GM18909 (cell line): ENCODE measurements around the gene PAQR6.
A peak's percentile ranks its signal among the peaks of the same experiment; 100 is the strongest.
"Not testable (repeated sequence)": the region's sequence is repeated elsewhere in the genome, so short reads cannot be mapped to it uniquely, and the experiment has no call there.

ENCODE experiments used
- ATAC-seq: cut with Tn5 transposase; IDR thresholded peaks from one replicate; pipeline ENCODE4 v1.9.1; 2021; ENCODE audit warnings: mild to moderate bottlenecking; ENCODE audit not compliant: unreplicated experiment, poor library complexity

PAQR6 gene

DNA sequence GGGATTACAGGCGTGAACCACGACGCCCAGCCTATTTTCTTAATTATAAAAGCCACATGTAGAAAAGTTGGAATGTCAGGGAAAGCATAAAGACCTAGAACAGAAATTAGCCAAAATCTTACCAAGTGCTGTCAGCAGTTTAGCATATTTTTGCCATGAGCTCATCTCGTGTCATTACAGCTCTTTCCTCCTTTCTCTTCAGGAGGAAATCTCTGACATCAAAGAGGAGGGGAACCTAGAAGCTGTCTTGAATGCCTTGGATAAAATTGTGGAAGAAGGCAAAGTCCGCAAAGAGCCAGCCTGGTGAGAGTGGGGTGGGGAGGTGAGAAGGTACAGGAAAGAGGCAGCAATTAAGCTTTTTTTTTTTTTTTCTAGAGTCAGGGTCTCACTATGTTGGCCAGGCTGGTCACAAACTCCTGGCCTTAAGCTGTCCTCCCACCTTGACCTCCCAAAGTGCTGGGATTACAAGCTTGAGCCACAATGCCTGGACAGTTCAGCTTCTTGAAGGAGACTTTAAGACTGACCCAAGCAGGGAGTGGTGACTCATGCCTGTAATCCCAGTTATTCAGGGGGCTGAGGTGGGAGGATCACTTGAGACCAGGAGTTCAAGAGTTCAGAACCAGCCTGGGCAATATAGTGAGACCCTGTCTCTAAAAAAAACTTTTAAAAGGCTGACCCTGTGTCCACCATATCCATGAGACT, 14.3 kb downstream of the PAQR6 start:
- no peak for ATAC-seq

GRCh38 chr1:156232201-156232894, 15.5 kb downstream of the PAQR6 start:
- no peak for ATAC-seq

DNA sequence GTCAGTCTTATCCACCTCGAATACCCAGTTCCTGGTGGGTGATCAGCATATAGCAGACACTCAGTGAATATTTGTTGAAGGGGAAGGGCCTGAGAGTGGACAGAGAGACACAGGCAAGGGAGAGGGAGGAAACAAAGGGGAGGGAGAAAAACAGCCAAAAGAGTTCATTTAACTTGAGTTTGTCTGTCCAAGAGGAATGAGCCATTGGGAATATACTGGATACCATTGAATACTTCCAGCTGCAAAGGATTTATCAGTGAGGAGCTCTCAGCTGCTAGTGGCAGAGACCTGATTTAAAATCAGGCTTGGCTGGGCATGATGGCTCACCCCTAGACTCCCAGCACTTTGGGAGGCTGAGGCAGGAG, 17.4 kb downstream of the PAQR6 start:
- no peak for ATAC-seq

- ATAC-seq, result no peak
These were observed 17.9 kb downstream of the PAQR6 start for GRCh38 chr1:156229809-156230472.

DNA sequence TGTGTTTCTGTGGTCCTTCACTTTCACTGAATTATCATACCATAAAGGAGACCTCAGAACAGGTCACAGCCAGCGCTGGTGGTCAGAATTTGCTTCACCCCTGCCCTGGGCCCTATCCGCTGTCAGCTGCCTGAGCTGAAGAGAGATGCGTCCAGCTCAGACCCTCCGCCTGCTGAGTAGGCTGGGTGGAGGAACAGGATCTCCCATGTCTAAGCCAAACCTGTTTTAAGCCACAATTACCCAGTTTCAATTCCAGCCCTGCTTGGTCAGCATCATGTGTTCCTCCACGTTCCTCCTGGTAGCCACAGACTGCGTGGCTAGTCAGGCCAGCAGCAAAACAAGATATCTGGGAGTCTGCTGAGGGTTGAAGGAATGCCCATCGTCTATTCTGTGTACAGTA, 19.4 kb downstream of the PAQR6 start:
- ATAC-seq, result no peak

- ATAC-seq, result no peak
These were observed 21.1 kb downstream of the PAQR6 start for GRCh38 chr1:156226782-156227181.

- peak; percentile 61 for ATAC-seq
These were observed 21.7 kb downstream of the PAQR6 start for GRCh38 chr1:156226116-156226538.

- peak; percentile 1 for ATAC-seq
These were observed 22.2 kb downstream of the PAQR6 start for GRCh38 chr1:156225677-156226014.

GRCh38 chr1:156221986-156222692, 25.7 kb downstream of the PAQR6 start:
- ATAC-seq, result no peak

GRCh38 chr1:156220226-156220625, 27.6 kb downstream of the PAQR6 start:
- ATAC-seq, result no peak

DNA sequence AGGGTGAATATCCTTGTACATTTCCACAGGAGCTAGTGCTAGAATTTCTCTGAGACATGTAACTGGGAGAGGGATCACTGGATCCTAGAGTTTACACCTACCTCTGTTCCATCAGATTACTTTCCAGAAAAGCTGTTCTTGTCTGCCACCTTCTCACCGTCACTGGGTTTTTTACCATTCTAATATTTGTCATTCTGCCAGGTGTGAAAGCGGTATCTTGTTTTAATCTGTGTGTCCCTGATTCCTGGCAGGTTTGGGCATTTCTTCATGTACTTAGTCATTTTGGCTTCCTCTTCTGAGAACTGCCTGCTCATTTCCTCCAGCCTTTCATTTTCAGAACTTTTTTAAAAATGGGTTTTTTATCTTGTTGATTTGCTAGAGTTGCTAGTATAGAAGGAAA, 30.0 kb downstream of the PAQR6 start:
- no peak for ATAC-seq

GRCh38 chr1:156216361-156217086, 31.3 kb downstream of the PAQR6 start:
- not testable (repeated sequence) for ATAC-seq

- no peak for ATAC-seq
These were observed 33.7 kb downstream of the PAQR6 start for GRCh38 chr1:156214024-156214748.

GRCh38 chr1:156213644-156213966, 34.3 kb downstream of the PAQR6 start:
- no peak for ATAC-seq

- peak; percentile 91 for ATAC-seq
These were observed 34.8 kb downstream of the PAQR6 start, which contains the start of gene PMF1 for GRCh38 chr1:156212833-156213643. Gene PMF1 (plus strand): TSS chr1:156213007. CDS start chr1:156213016, 9 bp downstream.

GRCh38 chr1:156212130-156212529, 35.7 kb downstream of the PAQR6 start:
- ATAC-seq, result no peak

GRCh38 chr1:156211243-156211642, 36.6 kb downstream of the PAQR6 start:
- ATAC-seq, result no peak

GRCh38 chr1:156204686-156205085, 43.2 kb downstream of the PAQR6 start:
- no peak for ATAC-seq

DNA sequence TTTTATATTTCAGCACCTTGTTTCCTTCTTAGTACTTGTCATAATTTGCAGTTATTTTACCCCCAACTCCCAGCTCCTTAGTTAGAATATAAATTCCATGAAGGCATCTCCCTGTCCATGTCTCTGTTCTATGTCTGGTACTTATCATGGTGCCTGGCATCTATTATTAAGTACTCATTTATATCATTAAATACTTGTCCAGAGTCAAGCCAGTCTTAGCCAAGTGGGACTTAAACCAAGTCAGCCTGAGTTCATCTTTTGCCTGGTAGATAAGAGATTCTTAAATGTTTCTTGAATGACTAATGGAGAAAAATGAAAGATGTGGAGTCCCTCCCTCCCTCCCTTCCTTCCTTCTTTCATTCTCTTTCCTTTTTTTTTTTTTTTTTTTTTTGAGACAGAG, 44.5 kb downstream of the PAQR6 start:
- no peak for ATAC-seq
